Measurements from ENCODE around the gene CDH22. TPM values are rescaled to one million over a fixed set of nuclear protein-coding genes. Genes with fewer than 3 reads are reported as not detected.

CDH22 gene
- total and polyA plus RNA-seq, 2 experiments from 2014 or later: 0.08 to 0.10 TPM

GRCh38 chr20:46204594-46205186 lies 103.6 kb downstream of the CDH22 start (continued):
- TF ChIP-seq ZNF462 (CRISPR knock-in tag; IDR thresholded peaks at IDR 0.05) (no peak), ZNF331 (CRISPR knock-in tag; IDR thresholded peaks at IDR 0.05; ENCODE audit: low read depth) (no peak)

- Histone ChIP-seq H3K27me3 (ENCODE audit: insufficient read depth) (peaks cover 20% of the 10 kb centered on the region; the same call in 1 of the 2 replicates), H3K36me3 (ENCODE audit: insufficient read depth) (no peaks in the 10 kb centered on the region), H3K9me2 (ENCODE audit: insufficient read depth) (no peaks in the 10 kb centered on the region), H3K4me3 (no peak overlapping the region), H3K79me2 (replicated peaks; ENCODE audit: insufficient read depth) (no peaks in the 10 kb centered on the region), H4K20me1 (replicated peaks; ENCODE audit: insufficient read depth) (no peaks in the 10 kb centered on the region), H2AFZ (0 out of 2 replicates have a peak overlapping the region, but pooled peaks have one; percentile 10), H3K27ac (ENCODE audit: low read depth) (no peak overlapping the region), H3K4me2 (no peak overlapping the region), H3K4me1 (ENCODE audit: insufficient read depth) (peaks cover 14% of the 10 kb centered on the region), H3F3A (replicated peaks; ENCODE audit: low read depth) (no peaks in the 10 kb centered on the region)
- Mint-ChIP-seq H3K4me1 (peaks cover 25% of the 10 kb centered on the region), H3K27me3 (ENCODE audit: insufficient read depth, low read depth, poor library complexity) (peaks cover 13% of the 10 kb centered on the region), H3K36me3 (ENCODE audit: low read depth) (no peaks in the 10 kb centered on the region; the same call in 2 of the 3 replicates), H3K4me3 (no peak overlapping the region), H3K27ac (no peak overlapping the region), H3K9me3 (no peaks in the 10 kb centered on the region; the same call in 2 of the 3 replicates)
- ATAC-seq: no peak
- DNase-seq (ENCODE audit: low spot score): no peak
- no peak for TF ChIP-seq CREB1 (CRISPR knock-in tag; IDR thresholded peaks at IDR 0.05; ENCODE audit: low read depth)
- no peak for TF ChIP-seq EZH2 (IDR thresholded peaks at IDR 0.05; ENCODE audit: low read depth, unreplicated experiment)
- TF ChIP-seq JUNB (IDR thresholded peaks at IDR 0.05; ENCODE audit: unreplicated experiment): no peak
- TF ChIP-seq NANOG (IDR thresholded peaks at IDR 0.05; ENCODE audit: borderline replicate concordance): no peak
- TF ChIP-seq ETS1 (IDR thresholded peaks at IDR 0.05): no peak
- no peak for TF ChIP-seq REST (IDR thresholded peaks at IDR 0.05; ENCODE audit: unreplicated experiment)
- TF ChIP-seq ZNF331 (CRISPR knock-in tag; IDR thresholded peaks at IDR 0.05; ENCODE audit: low read depth): no peak
- no peak for TF ChIP-seq STAT1 (IDR thresholded peaks at IDR 0.05; ENCODE audit: unreplicated experiment)
- no peak for TF ChIP-seq ZNF114 (CRISPR knock-in tag; IDR thresholded peaks at IDR 0.05)
- TF ChIP-seq POLR2AphosphoS5 (IDR thresholded peaks at IDR 0.05; ENCODE audit: low read depth): no peak
Measured at GRCh38 chr20:46203510-46203837, 104.8 kb downstream of the CDH22 start.

All from GM23338 (cell line).